Measurements from ENCODE around the gene TSPY3. TPM values are rescaled to one million over a fixed set of nuclear protein-coding genes. Genes with fewer than 3 reads are reported as not detected.
"Not testable (repeated sequence)": the region's sequence is repeated elsewhere in the genome, so short reads cannot be mapped to it uniquely, and the experiment has no call there.

TSPY3 gene
- polyA plus RNA-seq (2012; ENCODE audit: insufficient read depth, insufficient read length): not detected

- DNase-seq (ENCODE audit: low read depth, low spot score); H3K4me3 ChIP-seq (ENCODE audit: low read length): not testable (repeated sequence)
Observed at GRCh38 chrY:9398121-9398520, at the start of gene TSPY3. TSS of gene TSPY3 (plus strand) at chrY:9398421. CDS start at chrY:9398467, 46 bp downstream.

- not testable (repeated sequence) for H3K4me3 ChIP-seq (ENCODE audit: low read length)
Observed at GRCh38 chrY:9357497-9357896, 40.7 kb upstream of the TSPY3 start, which contains the start of gene TSPY8. TSS of gene TSPY8 (plus strand) at chrY:9357797. CDS start at chrY:9357843, 46 bp downstream.

GRCh38 chrY:9396527-9396926 lies 1.7 kb upstream of the TSPY3 start:
- not testable (repeated sequence) for H3K4me3 ChIP-seq (ENCODE audit: low read length); DNase-seq (ENCODE audit: low read depth, low spot score)

More at GRCh38 chrY:9357497-9357896, 40.7 kb upstream of the TSPY3 start, which contains the start of gene TSPY8:
- DNase-seq (ENCODE audit: low read depth, low spot score): not testable (repeated sequence)

All from Jurkat, Clone E6-1 (cell line).